Pericardium fibroblast (primary cell): Measurements from ENCODE around the gene NTN3. TPM values are rescaled to one million over a fixed set of nuclear protein-coding genes. Genes with fewer than 3 reads are reported as not detected.

Experiments
- total RNA-seq: library from RNA; depleted of rRNA; stranded (reverse); fragments of >200 nt; gene quantifications from 2 replicates; pipeline ENCODE4 v1.2.3, GENCODE V29; 2015

Gene NTN3
- 0.47 and 0.51 TPM in 2 replicates for total RNA-seq

GRCh38 chr16:2471016-2471652 is at the start of gene NTN3:
TSS of gene NTN3 (plus strand) at chr16:2471297. CDS start at chr16:2471702, 405 bp downstream.

GRCh38 chr16:2429034-2429770 is 41.9 kb upstream of the NTN3 start, which contains the start of gene CCNF:
TSS of gene CCNF (plus strand) at chr16:2429447. CDS start at chr16:2429482, 35 bp downstream.

GRCh38 chr16:2459647-2460390 is 11.3 kb upstream of the NTN3 start, which contains the start of gene TEDC2:
TSS of gene TEDC2 (plus strand) at chr16:2460109. CDS start at chr16:2460145, 36 bp downstream.

GRCh38 chr16:2474877-2475412 is 3.8 kb downstream of the NTN3 start, which contains the start of gene TBC1D24:
TSS of gene TBC1D24 (plus strand) at chr16:2475127. CDS start at chr16:2496149, 21,022 bp downstream.

GRCh38 chr16:2513405-2514332 is 42.6 kb downstream of the NTN3 start, which contains the start of gene ATP6V0C:
TSS of gene ATP6V0C (plus strand) at chr16:2513952. CDS start at chr16:2514104, 152 bp downstream.

GRCh38 chr16:2520097-2520783 is 49.1 kb downstream of the NTN3 start, which contains the start of gene AMDHD2:
TSS of gene AMDHD2 (plus strand) at chr16:2520371. CDS start at chr16:2520459, 88 bp downstream.

Other genes with a start within 250 kb of the NTN3 start
- gene E4F1, start 247.7 kb upstream of the NTN3 start, total RNA-seq, result 22.1 and 25.4 TPM in 2 replicates
- 0.26 TPM in 1 of 2 replicates, not detected in the other for gene DNASE1L2, start 234.9 kb upstream of the NTN3 start, total RNA-seq
- gene ECI1, start 219.7 kb upstream of the NTN3 start, total RNA-seq, result 89.5 and 90.8 TPM in 2 replicates
- gene RNPS1, start 203.2 kb upstream of the NTN3 start, total RNA-seq, result 97.6 and 141 TPM in 2 replicates
- gene ABCA3, start 130.6 kb upstream of the NTN3 start, total RNA-seq, result 0.60 and 0.82 TPM in 2 replicates
- gene CCNF, start 41.9 kb upstream of the NTN3 start, total RNA-seq, result 3.9 and 4.7 TPM in 2 replicates
- 3.7 and 5.5 TPM in 2 replicates for gene TEDC2, start 11.2 kb upstream of the NTN3 start, total RNA-seq
- gene TBC1D24, start 3.8 kb downstream of the NTN3 start, total RNA-seq, result 9.3 and 11.6 TPM in 2 replicates
- 28.6 and 45.0 TPM in 2 replicates for gene ATP6V0C, start 42.7 kb downstream of the NTN3 start, total RNA-seq
- 40.1 and 46.6 TPM in 2 replicates for gene AMDHD2, start 49.1 kb downstream of the NTN3 start, total RNA-seq
- not detected in 2 replicates for gene CEMP1, start 60.1 kb downstream of the NTN3 start, total RNA-seq
- 16.1 and 17.2 TPM in 2 replicates for gene PDPK1, start 66.7 kb downstream of the NTN3 start, total RNA-seq
- 19.1 and 28.0 TPM in 2 replicates for gene KCTD5, start 211.2 kb downstream of the NTN3 start, total RNA-seq
- 0.23 and 3.6 TPM in 2 replicates for gene PRSS27, start 248.9 kb downstream of the NTN3 start, total RNA-seq